H9 (cell line): ENCODE data around the gene CROCC2. TPM values are rescaled to one million over a fixed set of nuclear protein-coding genes. Genes with fewer than 3 reads are reported as not detected.

Experiments
- DNase-seq: peaks from one replicate; pipeline ENCODE4 v3.0.0-alpha.2; 2017
- H2AFZ ChIP-seq: one replicate; pipeline ENCODE4 v1.6.1; 2013; ENCODE audit warnings: mild to moderate bottlenecking, low read length, control low read depth, moderate library complexity
- H2AK5ac ChIP-seq: 2 replicates; pipeline ENCODE4 v1.6.1; 2013; ENCODE audit warnings: low read length, control low read depth, mixed read lengths; ENCODE audit not compliant: insufficient read length
- H2BK120ac ChIP-seq: one replicate; pipeline ENCODE4 v1.6.1; 2013; ENCODE audit warnings: low read depth, mild to moderate bottlenecking, low read length, control low read depth, inconsistent platforms; ENCODE audit not compliant: poor library complexity, severe bottlenecking
- H2BK12ac ChIP-seq: 2 replicates; pipeline ENCODE4 v1.6.1; 2013; ENCODE audit warnings: low read length, control low read depth, mixed read lengths, low read depth; ENCODE audit not compliant: insufficient read length
- H2BK15ac ChIP-seq: 2 replicates; pipeline ENCODE4 v1.6.1; 2013; ENCODE audit warnings: low read depth, low read length, control low read depth
- H2BK20ac ChIP-seq: one replicate; pipeline ENCODE4 v1.6.1; 2013; ENCODE audit warnings: low read depth, mild to moderate bottlenecking, low read length, control low read depth, inconsistent platforms; ENCODE audit not compliant: poor library complexity, severe bottlenecking
- H2BK5ac ChIP-seq: 2 replicates; pipeline ENCODE4 v1.6.1; 2013; ENCODE audit warnings: low read length, control low read depth, mixed read lengths; ENCODE audit not compliant: insufficient read length
- H3K14ac ChIP-seq: 2 replicates; pipeline ENCODE4 v1.6.1; 2013; ENCODE audit warnings: low read length, control low read depth; ENCODE audit not compliant: insufficient read depth
- H3K18ac ChIP-seq: 2 replicates; pipeline ENCODE4 v1.6.1; 2013; ENCODE audit warnings: low read depth, mild to moderate bottlenecking, mixed read lengths, low read length, control low read depth; ENCODE audit not compliant: insufficient read length
- H3K23ac ChIP-seq: 2 replicates; pipeline ENCODE4 v1.6.1; 2013; ENCODE audit warnings: low read length, control low read depth, mixed read lengths, low read depth; ENCODE audit not compliant: insufficient read length
- H3K23me2 ChIP-seq: 2 replicates; pipeline ENCODE4 v1.6.1; 2013; ENCODE audit warnings: low read depth, mild to moderate bottlenecking, mixed read lengths, low read length, control low read depth; ENCODE audit not compliant: insufficient read length, poor library complexity, severe bottlenecking
- H3K27ac ChIP-seq: 2 replicates; pipeline ENCODE4 v1.5.1; 2013; ENCODE audit warnings: low read length, control low read depth, mixed read lengths, low read depth; ENCODE audit not compliant: insufficient read length
- H3K27me3 ChIP-seq: 2 replicates; pipeline ENCODE4 v1.6.1; 2013; ENCODE audit warnings: low read length, control low read depth, inconsistent platforms; ENCODE audit not compliant: insufficient read depth
- H3K4ac ChIP-seq: 2 replicates; pipeline ENCODE4 v1.6.1; 2013; ENCODE audit warnings: low read depth, mild to moderate bottlenecking, control low read depth, inconsistent platforms, low read length, moderate library complexity
- H3K4me1 ChIP-seq: 2 replicates; pipeline ENCODE4 v1.6.1; 2013; ENCODE audit warnings: low read length, control low read depth, inconsistent platforms; ENCODE audit not compliant: insufficient read depth
- H3K4me2 ChIP-seq: 2 replicates; pipeline ENCODE4 v1.6.1; 2013; ENCODE audit warnings: low read length, control low read depth, mixed read lengths; ENCODE audit not compliant: insufficient read length, insufficient read depth
- H3K56ac ChIP-seq: 2 replicates; pipeline ENCODE4 v1.6.1; 2013; ENCODE audit warnings: low read depth, mild to moderate bottlenecking, mixed read lengths, low read length, control low read depth; ENCODE audit not compliant: insufficient read length
- H3K79me1 ChIP-seq: 2 replicates; pipeline ENCODE4 v1.6.1; 2013; ENCODE audit warnings: low read depth, mild to moderate bottlenecking, moderate library complexity, low read length, control low read depth, inconsistent platforms; ENCODE audit not compliant: insufficient read depth, poor library complexity, severe bottlenecking
- H3K79me2 ChIP-seq: 2 replicates; pipeline ENCODE4 v1.6.1; 2013; ENCODE audit warnings: low read length, control low read depth, inconsistent platforms; ENCODE audit not compliant: insufficient read depth
- H3K9ac ChIP-seq: 2 replicates; pipeline ENCODE4 v1.6.1; 2013; ENCODE audit warnings: low read length, control low read depth, mixed read lengths; ENCODE audit not compliant: insufficient read length; ENCODE audit errors: extremely low read depth
- H3K9me3 ChIP-seq: one replicate; pipeline ENCODE4 v1.6.1; 2013; ENCODE audit warnings: low read depth, low read length, inconsistent platforms; ENCODE audit not compliant: control insufficient read depth
- H3T11ph ChIP-seq: one replicate; pipeline ENCODE4 v1.6.1; 2013; ENCODE audit warnings: mild to moderate bottlenecking, low read length, control low read depth, inconsistent platforms
- H4K20me1 ChIP-seq: one replicate; pipeline ENCODE4 v1.6.1; 2013; ENCODE audit not compliant: control insufficient read depth, insufficient read length, insufficient read depth
- H4K5ac ChIP-seq: 2 replicates; pipeline ENCODE4 v1.6.1; 2013; ENCODE audit warnings: low read depth, mild to moderate bottlenecking, mixed read lengths, low read length, control low read depth; ENCODE audit not compliant: insufficient read length
- H4K8ac ChIP-seq: replicated peaks from 2 replicates; pipeline ENCODE4 v1.6.1; 2013; ENCODE audit warnings: low read length, control low read depth, mixed read lengths, low read depth; ENCODE audit not compliant: insufficient read length
- H4K91ac ChIP-seq: 2 replicates; pipeline ENCODE4 v1.6.1; 2013; ENCODE audit warnings: low read depth, mild to moderate bottlenecking, moderate library complexity, mixed read lengths, low read length, control low read depth; ENCODE audit not compliant: insufficient read length
- H3K27ac Mint-ChIP-seq, 3 experiments: 2 replicates in 2 of 3; 3 replicates in 1 of 3; pipeline ENCODE4 v1.8.0; 2020 to 2021; ENCODE audit warnings: mixed read lengths in 3 of 3, mild to moderate bottlenecking in 1 of 3, moderate library complexity in 1 of 3
- H3K27me3 Mint-ChIP-seq: 2 replicates; pipeline ENCODE4 v1.8.0; 2021; ENCODE audit warnings: low read depth, mild to moderate bottlenecking, moderate library complexity, mixed read lengths
- H3K36me3 Mint-ChIP-seq, 3 experiments: 2 replicates in 2 of 3; 3 replicates in 1 of 3; pipeline ENCODE4 v1.8.0; 2020 to 2021; ENCODE audit warnings: low read depth in 3 of 3, mixed read lengths in 3 of 3; ENCODE audit not compliant: insufficient read depth in 1 of 3
- H3K4me1 Mint-ChIP-seq, 2 experiments: 2 replicates each; pipeline ENCODE4 v1.8.0; 2020; ENCODE audit warnings: mixed read lengths in 2 of 2
- H3K4me3 Mint-ChIP-seq, 2 experiments: 2 replicates in 1 of 2; 3 replicates in 1 of 2; pipeline ENCODE4 v1.8.0; 2020 to 2021; ENCODE audit warnings: mild to moderate bottlenecking in 2 of 2, mixed read lengths in 2 of 2, moderate library complexity in 1 of 2
- H3K9me3 Mint-ChIP-seq, 2 experiments: 2 replicates in 1 of 2; 3 replicates in 1 of 2; pipeline ENCODE4 v1.8.0; 2020; ENCODE audit warnings: mild to moderate bottlenecking in 2 of 2, mixed read lengths in 2 of 2, moderate library complexity in 1 of 2
- WGBS: extraction: QIAGEN DNeasy Blood & Tissue Kit; methylation state at CpG from one replicate; pipeline ENCODE4 v1.1.7; 2013; ENCODE audit warnings: missing lambda C conversion rate, low lambda C conversion rate, mixed read lengths; ENCODE audit not compliant: insufficient read length; ENCODE audit errors: extremely low coverage; 5-methylcytosine and 5-hydroxymethylcytosine counted together
- total RNA-seq: library from RNA; stranded (reverse); gene quantifications from 2 replicates; pipeline ENCODE4 v1.2.1, GENCODE V29; 2021
- TF ChIP-seq, protein P1 (sequence below): fragments of 200-600 bp; sonication (generic); conservative IDR thresholded peaks from 3 replicates; pipeline ENCODE4 v1.8.0; 2021; ENCODE audit warnings: antibody characterized with exemption, mild to moderate bottlenecking

The CROCC2 gene
- total RNA-seq, 1 experiment from 2014 or later: not detected

DNA sequence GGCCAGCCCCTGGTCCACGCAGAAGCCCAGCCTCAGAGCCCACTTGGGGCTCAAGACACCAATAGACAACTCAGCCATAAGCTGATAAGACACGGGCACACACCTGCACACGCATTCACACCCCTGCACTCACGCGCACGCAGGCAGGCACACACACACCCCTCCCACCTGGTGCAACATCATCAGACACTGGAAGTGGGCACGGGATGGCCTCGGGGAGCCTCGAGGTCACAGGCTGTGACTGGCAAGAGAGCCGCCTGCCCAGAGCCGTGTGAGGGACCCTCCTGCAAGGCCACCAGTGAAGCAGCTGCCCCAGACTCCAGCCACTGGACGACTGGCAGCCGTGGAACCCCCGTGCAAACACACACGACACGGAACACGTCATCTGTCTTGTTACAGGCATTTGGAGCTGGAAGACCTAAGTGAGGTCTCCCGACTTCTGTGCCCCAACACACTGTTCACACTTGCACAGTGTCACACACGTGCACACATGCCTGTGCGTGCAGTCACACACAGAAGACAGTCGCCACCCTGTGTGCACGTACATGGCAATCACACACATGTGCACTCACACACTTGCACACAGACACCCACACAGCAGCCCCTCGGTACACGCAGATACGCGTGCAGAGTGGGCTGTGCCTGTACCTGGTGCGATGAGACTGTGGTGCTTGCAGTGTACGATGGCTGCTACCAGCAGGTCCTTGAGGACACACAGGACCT lies 11.1 kb upstream of the CROCC2 start:
- Histone ChIP-seq H3K23ac (no peak overlapping the region), H4K91ac (no peak overlapping the region), H2BK12ac (no peak overlapping the region), H3K14ac (peak overlapping the region; percentile 8; the same call in 1 of the 2 replicates), H3K79me2 (no peaks in the 10 kb centered on the region), H4K8ac (no peak overlapping the region), H3K4me2 (no peak overlapping the region), H4K5ac (no peak overlapping the region), H3K9me3 (no peaks in the 10 kb centered on the region), H2BK120ac (no peak overlapping the region), H2BK5ac (no peak overlapping the region), H2BK20ac (no peak overlapping the region), H3K56ac (no peak overlapping the region), H3T11ph (no peak overlapping the region), H4K20me1 (no peaks in the 10 kb centered on the region), H2AFZ (no peak overlapping the region), H3K9ac (no peak overlapping the region), H2AK5ac (no peak overlapping the region), H3K27me3 (no peaks in the 10 kb centered on the region), H3K79me1 (no peaks in the 10 kb centered on the region), H2BK15ac (no peak overlapping the region), H3K4me1 (no peaks in the 10 kb centered on the region), H3K23me2 (no peaks in the 10 kb centered on the region), H3K18ac (no peak overlapping the region), H3K27ac (no peak overlapping the region), H3K4ac (no peak overlapping the region)
- DNase-seq: no peak
- Mint-ChIP-seq H3K9me3 (no peaks in the 10 kb centered on the region), H3K4me3 (no peak overlapping the region), H3K27ac (no peak overlapping the region), H3K27me3 (no peaks in the 10 kb centered on the region), H3K36me3 (no peaks in the 10 kb centered on the region), H3K4me1 (peaks cover 5 to 13% of the 10 kb centered on the region in 2 experiments)
- WGBS: no CpG with 5 or more reads among the region's 28 CpGs
- TF ChIP-seq, protein P1, sequence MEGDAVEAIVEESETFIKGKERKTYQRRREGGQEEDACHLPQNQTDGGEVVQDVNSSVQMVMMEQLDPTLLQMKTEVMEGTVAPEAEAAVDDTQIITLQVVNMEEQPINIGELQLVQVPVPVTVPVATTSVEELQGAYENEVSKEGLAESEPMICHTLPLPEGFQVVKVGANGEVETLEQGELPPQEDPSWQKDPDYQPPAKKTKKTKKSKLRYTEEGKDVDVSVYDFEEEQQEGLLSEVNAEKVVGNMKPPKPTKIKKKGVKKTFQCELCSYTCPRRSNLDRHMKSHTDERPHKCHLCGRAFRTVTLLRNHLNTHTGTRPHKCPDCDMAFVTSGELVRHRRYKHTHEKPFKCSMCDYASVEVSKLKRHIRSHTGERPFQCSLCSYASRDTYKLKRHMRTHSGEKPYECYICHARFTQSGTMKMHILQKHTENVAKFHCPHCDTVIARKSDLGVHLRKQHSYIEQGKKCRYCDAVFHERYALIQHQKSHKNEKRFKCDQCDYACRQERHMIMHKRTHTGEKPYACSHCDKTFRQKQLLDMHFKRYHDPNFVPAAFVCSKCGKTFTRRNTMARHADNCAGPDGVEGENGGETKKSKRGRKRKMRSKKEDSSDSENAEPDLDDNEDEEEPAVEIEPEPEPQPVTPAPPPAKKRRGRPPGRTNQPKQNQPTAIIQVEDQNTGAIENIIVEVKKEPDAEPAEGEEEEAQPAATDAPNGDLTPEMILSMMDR: no peak
